A673 (cell line): ENCODE results near the gene FOXP2.

ENCODE experiments used
- CTCF ChIP-seq: fragments of 300-800, 200-600 bp; sonication (generic); conservative IDR thresholded peaks from 2 replicates; pipeline ENCODE4 v1.5.1; 2017; ENCODE audit warnings: low read depth, mild to moderate bottlenecking, antibody characterized with exemption, low read length, moderate library complexity, mixed read lengths
- EZH2 ChIP-seq: fragments of 200-600 bp; sonication (generic); IDR thresholded peaks from 2 replicates; pipeline ENCODE4 v1.6.1; 2017; ENCODE audit warnings: borderline replicate concordance, low read depth, mild to moderate bottlenecking, mixed read lengths, antibody characterized with exemption, low read length; ENCODE audit not compliant: poor library complexity, severe bottlenecking

- no peak for TF ChIP-seq EZH2
- no peak for TF ChIP-seq CTCF
Measured at GRCh38 chr7:114710499-114710898, 295.9 kb downstream of the FOXP2 start.
